ENCODE data around the gene PCYT1A.

DNA sequence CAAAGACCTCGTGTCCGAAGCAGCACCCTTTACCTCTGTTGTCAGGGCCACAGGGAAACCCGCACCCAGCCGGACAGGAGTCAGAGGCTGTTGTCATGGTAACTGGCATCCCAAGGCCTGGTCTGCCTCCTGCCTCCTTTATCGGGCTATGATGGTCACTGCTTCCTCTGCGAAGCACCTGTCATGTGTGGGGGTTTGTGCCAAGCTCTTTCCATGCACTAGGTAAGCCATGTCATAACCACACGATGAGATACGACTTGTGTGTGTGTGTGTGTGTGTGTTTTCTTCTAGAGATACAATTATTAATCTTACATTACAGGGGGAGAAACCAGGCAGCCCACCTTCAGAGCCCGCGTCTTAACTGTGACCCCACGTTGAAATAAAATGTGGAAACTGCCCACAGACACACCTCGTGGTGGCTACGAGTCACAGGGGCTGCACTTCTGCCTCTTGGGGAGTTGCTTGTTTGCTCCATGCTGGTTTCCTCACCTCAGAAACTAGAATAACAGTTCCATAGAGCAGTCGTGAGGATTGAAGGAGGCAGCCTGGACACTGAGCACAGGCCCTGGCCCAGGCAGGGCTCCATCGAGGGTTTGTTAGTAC lies 94.3 kb downstream of the PCYT1A start:
- TF ChIP-seq, protein P1, sequence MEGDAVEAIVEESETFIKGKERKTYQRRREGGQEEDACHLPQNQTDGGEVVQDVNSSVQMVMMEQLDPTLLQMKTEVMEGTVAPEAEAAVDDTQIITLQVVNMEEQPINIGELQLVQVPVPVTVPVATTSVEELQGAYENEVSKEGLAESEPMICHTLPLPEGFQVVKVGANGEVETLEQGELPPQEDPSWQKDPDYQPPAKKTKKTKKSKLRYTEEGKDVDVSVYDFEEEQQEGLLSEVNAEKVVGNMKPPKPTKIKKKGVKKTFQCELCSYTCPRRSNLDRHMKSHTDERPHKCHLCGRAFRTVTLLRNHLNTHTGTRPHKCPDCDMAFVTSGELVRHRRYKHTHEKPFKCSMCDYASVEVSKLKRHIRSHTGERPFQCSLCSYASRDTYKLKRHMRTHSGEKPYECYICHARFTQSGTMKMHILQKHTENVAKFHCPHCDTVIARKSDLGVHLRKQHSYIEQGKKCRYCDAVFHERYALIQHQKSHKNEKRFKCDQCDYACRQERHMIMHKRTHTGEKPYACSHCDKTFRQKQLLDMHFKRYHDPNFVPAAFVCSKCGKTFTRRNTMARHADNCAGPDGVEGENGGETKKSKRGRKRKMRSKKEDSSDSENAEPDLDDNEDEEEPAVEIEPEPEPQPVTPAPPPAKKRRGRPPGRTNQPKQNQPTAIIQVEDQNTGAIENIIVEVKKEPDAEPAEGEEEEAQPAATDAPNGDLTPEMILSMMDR (IDR thresholded peaks at IDR 0.05) = no peak
- no peak for TF ChIP-seq POLR2AphosphoS5 (IDR thresholded peaks at IDR 0.05; ENCODE audit: low read depth, low read length)
